Psoas muscle (tissue), 8 donors: ENCODE measurements around the gene PKIG. TPM values are rescaled to one million over a fixed set of nuclear protein-coding genes. Genes with fewer than 3 reads are reported as not detected.
A peak's percentile ranks its signal among the peaks of the same experiment; 100 is the strongest.

Experiments used
- ATAC-seq, 4 donors: fragments of 200-7000 bp; cut with Tn5 transposase; one replicate each; pipeline ENCODE4 v1.9.1; 2020; ENCODE audit warnings: moderate library complexity in 3 of 4, mild to moderate bottlenecking in 2 of 4
- DNase-seq, 2 donors: peaks; one replicate each; pipeline ENCODE4 v3.0.0-alpha.2; 2020
- H3K27ac ChIP-seq: fragments of 200-600 bp; one replicate; pipeline ENCODE4 v1.8.0; 2022
- H3K27me3 ChIP-seq, 3 donors: fragments of 200-600 bp in 1 of 3; one replicate each; pipeline versions ENCODE4 v1.6.1 to v1.8.0; 2013 to 2022; ENCODE audit warnings: low read length in 2 of 3, mild to moderate bottlenecking in 2 of 3, moderate library complexity in 1 of 3; ENCODE audit not compliant: insufficient read depth in 3 of 3
- H3K36me3 ChIP-seq, 2 donors: fragments of 200-600 bp in 1 of 2; one replicate each; pipeline versions ENCODE4 v1.6.1 to v1.8.0; 2013 to 2022; ENCODE audit warnings: low read depth in 1 of 2, mild to moderate bottlenecking in 1 of 2, moderate library complexity in 1 of 2; ENCODE audit not compliant: insufficient read depth in 1 of 2
- H3K4me1 ChIP-seq: fragments of 200-600 bp; one replicate; pipeline ENCODE4 v1.8.0; 2022
- H3K4me3 ChIP-seq: fragments of 200-600 bp; one replicate; pipeline ENCODE4 v1.8.0; 2022; ENCODE audit warnings: mild to moderate bottlenecking
- H3K9me3 ChIP-seq: fragments of 200-600 bp; one replicate; pipeline ENCODE4 v1.8.0; 2022
- CTCF ChIP-seq: fragments of 200-600 bp; IDR thresholded peaks from one replicate; pipeline ENCODE4 v1.8.0; 2022; ENCODE audit warnings: antibody characterized with exemption
- WGBS, 3 donors: extraction: QIAGEN DNeasy Blood & Tissue Kit; methylation state at CpG; one replicate each; pipeline versions ENCODE4 v1.1.6 to v1.1.7; 2013; 5-methylcytosine and 5-hydroxymethylcytosine counted together
- intact Hi-C, 2 donors: fragments of 100-400 bp; cut with DNase I; formaldehyde crosslinking; loops; one replicate each; pipeline versions ENCODE4 v1.11.0 to v1.14.2; 2022
- polyA plus RNA-seq, 3 donors: library from polyadenylated mRNA; stranded (reverse); fragments of 200-250 nt; gene quantifications; one replicate each; pipeline ENCODE4 v1.2.3, GENCODE V29; 2013
- total RNA-seq, 4 donors: library from RNA; stranded (reverse); fragmentation: NEBNext Ultra II Directional in 2 of 4; extraction: Animal tissue kit (Norgen Biotek cat#: 25700) in 2 of 4; gene quantifications; one replicate each; pipeline versions ENCODE4 v1.2.1 to v1.2.4, GENCODE V29; 2021 to 2023
- donor health status: healthy with polysubstance abuse.
- donor health status: DM: no; HTN: no; CAD: no; lungs with moderate emphysema.
- donor health status: Bipolar disorder and iron deficiency.
- donor health status: healthy.
- donor health status: DM: yes; HTN: yes; CAD: no.
- donor health status: DM: no; HTN: no; CAD: no.
- donor health status: DM: no; HTN: no; CAD: no.
- donor health status: DM: yes; HTN: yes; CAD: no.

Gene PKIG
- total and polyA plus RNA-seq, 7 donors = 33.5 to 134 (median 105) TPM

- H3K4me1 ChIP-seq = peaks cover 67% of the 10 kb centered on the region
- 14 to 27% (median 23%) methylated on average over 1 of the region's 1 CpG for WGBS, 3 donors
- H3K36me3 ChIP-seq = peaks cover 2 to 65% of the 10 kb centered on the region in 2 donors
- ATAC-seq = peak in 3 of 4 donors; percentile 22 to 45 (median 32)
- no peak for TF ChIP-seq CTCF
- H3K4me3 ChIP-seq = peak overlapping the region; percentile 10
- H3K27ac ChIP-seq = peak overlapping the region; percentile 62
- intact Hi-C loops = no loop called here
- DNase-seq = peak; percentile 36 to 66
- no peaks in the 10 kb centered on the region for H3K9me3 ChIP-seq
- no peaks in the 10 kb centered on the region for H3K27me3 ChIP-seq
Measured at GRCh38 chr20:44594730-44595129, 12.4 kb downstream of the PKIG start.

GRCh38 chr20:44596010-44596409 is 13.6 kb downstream of the PKIG start:
- ATAC-seq (no peak), DNase-seq (no peak)
- no peak for TF ChIP-seq CTCF
- Histone ChIP-seq H3K9me3 (no peaks in the 10 kb centered on the region), H3K4me1 (peaks cover 73% of the 10 kb centered on the region), H3K36me3 (peaks cover 0 to 52% of the 10 kb centered on the region in 2 donors), H3K27ac (peak overlapping the region; percentile 23), H3K4me3 (no peak overlapping the region), H3K27me3 (no peaks in the 10 kb centered on the region)
- 88 to 92% (median 90%) methylated on average over 4 of the region's 4 CpGs for WGBS, 3 donors
- intact Hi-C loops = no loop called here

- intact Hi-C loops = no loop called here
- WGBS, 3 donors = 91 to 99% (median 93%) methylated on average over 3 of the region's 3 CpGs
- Histone ChIP-seq H3K27me3 (no peaks in the 10 kb centered on the region), H3K36me3 (peaks cover 0 to 44% of the 10 kb centered on the region in 2 donors), H3K9me3 (no peaks in the 10 kb centered on the region), H3K27ac (peak overlapping the region; percentile 82), H3K4me1 (peaks cover 82% of the 10 kb centered on the region), H3K4me3 (no peak overlapping the region)
- ATAC-seq (no peak), DNase-seq (no peak)
- TF ChIP-seq CTCF = no peak
Measured at GRCh38 chr20:44596876-44597275, 14.5 kb downstream of the PKIG start.

- Histone ChIP-seq H3K9me3 (no peaks in the 10 kb centered on the region), H3K27ac (peak overlapping the region; percentile 82), H3K4me1 (peaks cover 88% of the 10 kb centered on the region), H3K27me3 (no peaks in the 10 kb centered on the region), H3K36me3 (peaks cover 0 to 37% of the 10 kb centered on the region in 2 donors), H3K4me3 (peak overlapping the region; percentile 33)
- ATAC-seq = no peak
- intact Hi-C loops = no loop called here
- 49 to 71% (median 62%) methylated on average over 4 of the region's 4 CpGs for WGBS, 3 donors
- DNase-seq = no peak
- no peak for TF ChIP-seq CTCF
Measured at GRCh38 chr20:44597516-44597915, 15.1 kb downstream of the PKIG start.

- ATAC-seq (no peak), DNase-seq (no peak)
- Histone ChIP-seq H3K27ac (peak overlapping the region; percentile 82), H3K4me3 (peak overlapping the region; percentile 33), H3K27me3 (no peaks in the 10 kb centered on the region), H3K4me1 (peaks cover 92% of the 10 kb centered on the region), H3K36me3 (peaks cover 0 to 35% of the 10 kb centered on the region in 2 donors), H3K9me3 (no peaks in the 10 kb centered on the region)
- TF ChIP-seq CTCF = no peak
- intact Hi-C loops = loop anchor here in 1 of 2 donors (2.0 kb wide), 1 partner anchor 13 kb away; no protein-coding TSS in a partner anchor
- 22 to 41% (median 33%) methylated on average over 4 of the region's 4 CpGs for WGBS, 3 donors
Measured at GRCh38 chr20:44597930-44598329, 15.6 kb downstream of the PKIG start.
